ENCODE measurements around the gene MRFAP1L1.
"Not testable (repeated sequence)": the region's sequence is repeated elsewhere in the genome, so short reads cannot be mapped to it uniquely, and the experiment has no call there.

The MRFAP1L1 gene

DNA sequence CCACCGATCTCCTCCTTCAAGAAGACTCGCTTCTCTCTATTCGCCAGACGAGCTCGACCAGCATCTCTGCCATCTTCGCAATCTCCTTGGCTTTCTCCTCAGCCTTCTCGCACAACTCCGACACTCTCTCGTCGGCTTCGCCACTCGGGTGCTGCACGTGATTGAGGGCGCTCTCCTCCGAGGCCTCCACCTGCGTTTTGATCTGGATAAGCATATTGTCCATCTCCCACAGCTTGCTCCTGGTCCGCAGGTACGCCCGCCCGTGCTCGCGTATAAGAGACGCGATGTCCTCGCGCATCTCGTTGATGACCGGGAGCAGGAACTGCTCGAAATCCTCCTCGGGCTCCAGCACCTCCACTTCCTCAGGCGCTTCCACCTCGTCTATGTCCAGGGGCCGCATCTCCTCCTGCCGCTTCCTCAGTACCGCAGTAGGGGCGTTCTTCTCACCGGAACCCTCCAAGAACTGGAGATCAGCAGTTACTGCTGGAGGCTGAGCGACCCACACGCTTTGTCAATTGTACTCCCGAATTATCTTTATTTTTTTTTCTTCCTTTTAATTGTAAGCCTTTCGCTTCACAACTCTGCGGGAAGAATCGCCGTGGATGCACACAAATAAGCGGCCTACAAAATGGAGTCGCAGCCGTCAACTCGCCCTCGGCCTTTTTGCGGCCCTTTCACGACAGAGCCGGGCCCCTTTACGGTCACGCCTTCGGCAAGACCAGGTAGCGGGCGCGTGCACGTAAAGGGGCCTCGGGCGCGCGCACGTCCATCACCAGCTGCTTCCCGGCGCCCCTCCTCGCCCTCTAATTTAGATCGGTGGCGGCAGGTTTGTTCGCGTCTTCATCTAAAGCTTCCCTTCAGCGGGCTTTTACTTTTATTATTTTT is at the start of gene MRFAP1L1:
TSS of gene MRFAP1L1 (minus strand) at position 636 of the 885 bp plus-strand sequence. CDS start at position 400, 236 bp downstream.
- peak; percentile 97 for DNase-seq

DNA sequence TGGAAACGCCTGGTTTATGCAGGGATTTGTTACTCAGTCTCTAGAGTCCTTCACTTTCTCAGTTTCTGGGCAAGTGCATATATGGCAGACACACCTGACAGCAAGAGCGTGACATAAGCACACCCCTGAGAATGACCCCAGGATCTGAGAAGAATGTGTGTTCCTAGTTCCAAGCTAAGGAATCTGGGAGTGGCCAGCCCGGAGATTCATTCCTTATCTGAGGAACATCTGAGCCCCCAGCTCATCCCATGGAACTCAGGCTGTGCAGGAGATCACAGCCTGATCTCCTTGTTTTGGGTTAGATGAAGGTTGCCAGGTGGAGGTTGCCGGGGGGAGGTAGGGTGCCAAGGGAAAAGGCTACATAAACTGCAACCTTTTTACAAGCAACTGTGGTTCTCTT is 49.1 kb upstream of the MRFAP1L1 start:
- DNase-seq: no peak

DNA sequence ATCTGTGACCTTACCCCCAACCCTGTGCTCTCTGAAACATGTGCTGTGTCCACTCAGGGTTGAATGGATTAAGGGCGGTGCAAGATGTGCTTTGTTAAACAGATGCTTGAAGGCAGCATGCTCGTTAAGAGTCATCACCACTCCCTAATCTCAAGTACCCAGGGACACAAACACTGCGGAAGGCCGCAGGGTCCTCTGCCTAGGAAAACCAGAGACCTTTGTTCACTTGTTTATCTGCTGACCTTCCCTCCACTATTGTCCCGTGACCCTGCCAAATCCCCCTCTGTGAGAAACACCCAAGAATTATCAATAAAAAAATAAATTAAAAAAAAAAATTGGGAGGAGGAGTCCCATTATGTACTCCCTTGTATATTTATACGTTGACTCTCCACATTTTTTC is 46.7 kb upstream of the MRFAP1L1 start:
- not testable (repeated sequence) for DNase-seq

DNA sequence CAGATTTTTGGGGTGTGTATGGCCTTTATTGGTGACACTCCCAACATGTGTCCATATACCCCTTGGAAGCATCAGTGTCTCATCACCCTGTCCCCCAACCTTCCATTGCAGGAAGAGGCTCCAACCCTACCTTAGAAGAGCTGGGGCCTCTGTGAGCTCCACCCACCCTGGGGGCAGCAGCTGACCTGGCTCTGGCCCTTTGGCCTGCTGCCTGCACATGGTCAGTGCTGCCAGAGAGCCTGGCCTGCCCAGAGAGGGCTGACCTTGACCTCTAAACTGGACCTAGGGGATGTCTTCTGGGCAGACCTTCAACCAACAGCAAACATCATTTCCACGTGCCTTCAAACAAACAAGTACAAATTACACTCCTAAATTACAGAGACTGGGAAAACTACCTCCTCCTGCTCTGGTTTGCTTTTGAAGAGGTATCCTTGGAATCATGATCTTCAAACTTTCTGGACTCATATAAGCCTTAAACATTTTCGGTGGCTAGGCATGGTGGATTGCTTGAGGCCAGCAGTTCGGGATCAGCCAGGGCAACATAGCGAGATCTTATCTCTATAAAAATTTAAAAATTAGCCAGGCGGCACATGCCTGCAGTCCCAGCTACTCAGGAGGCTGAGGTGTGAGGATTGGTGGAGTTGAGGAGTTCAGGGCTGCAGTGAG is 45.6 kb upstream of the MRFAP1L1 start:
- no peak for DNase-seq

DNA sequence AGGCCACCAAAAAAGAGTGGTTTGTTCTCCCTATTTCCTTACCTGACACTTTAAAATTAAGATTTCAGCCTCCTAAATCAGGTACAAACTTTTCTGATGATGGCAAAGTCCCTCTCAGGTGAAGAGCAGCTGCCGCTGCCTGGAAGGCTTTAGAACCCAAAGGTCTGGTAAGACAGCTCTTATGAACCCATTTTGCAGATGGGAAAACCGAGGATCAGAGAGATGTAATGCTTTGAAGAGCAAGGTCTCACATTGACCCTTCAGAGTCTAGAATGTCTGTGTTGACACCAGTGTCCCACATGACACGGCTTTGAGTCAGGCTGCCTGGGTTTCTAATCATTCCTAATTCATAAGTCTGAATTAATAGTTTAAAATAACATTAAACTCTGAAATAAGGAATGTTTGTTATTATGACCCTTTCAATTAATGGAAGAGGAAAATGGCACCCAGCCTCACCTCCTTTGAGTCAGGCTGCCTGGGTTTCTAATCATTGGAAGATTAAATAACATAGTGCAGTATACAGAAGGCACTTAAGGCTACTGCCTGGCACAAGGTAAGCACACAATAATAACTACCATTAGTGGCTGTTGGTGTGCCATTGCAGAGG is 44.9 kb upstream of the MRFAP1L1 start:
- DNase-seq: no peak

DNA sequence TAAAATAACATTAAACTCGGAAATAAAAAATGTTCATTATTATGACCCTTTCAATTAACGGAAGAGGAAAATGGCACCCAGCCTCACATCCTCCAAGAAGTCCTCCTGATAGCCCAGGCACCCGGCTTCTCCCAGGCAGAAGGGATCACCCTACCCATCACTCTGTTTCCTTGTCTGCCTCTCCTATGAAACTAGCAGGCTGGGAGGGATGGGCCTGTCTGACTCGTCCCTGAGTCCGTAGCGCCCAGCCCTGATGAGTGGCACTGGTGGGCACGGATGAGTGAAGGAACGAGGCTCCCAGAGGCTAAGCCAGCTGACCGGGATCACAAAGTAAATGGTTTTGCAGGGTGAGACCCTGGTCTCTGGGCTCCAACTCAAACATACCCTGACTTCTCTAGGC is 44.2 kb upstream of the MRFAP1L1 start:
- no peak for DNase-seq

DNA sequence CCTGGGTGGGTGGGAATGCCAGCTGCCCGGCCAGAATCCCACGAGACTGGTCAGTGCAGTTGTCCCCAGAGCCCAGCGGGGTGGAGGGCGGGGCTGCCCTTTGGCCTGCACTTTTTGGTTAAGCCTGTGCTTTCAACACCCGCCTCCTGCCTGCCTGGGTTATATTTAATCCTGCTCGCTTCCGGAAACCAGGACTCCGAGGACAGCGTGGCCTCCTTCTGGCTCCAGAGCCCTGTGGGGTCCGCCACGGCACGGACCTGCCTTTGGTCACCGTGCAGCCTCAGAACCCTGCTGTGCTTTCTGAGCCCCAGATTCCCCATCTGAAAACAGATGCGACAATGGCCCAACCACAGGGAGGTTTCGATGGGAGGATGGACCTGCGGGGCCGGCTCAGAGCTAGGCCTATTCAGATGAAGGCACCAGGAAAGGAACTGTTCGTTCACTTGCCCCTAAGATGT is 43.5 kb upstream of the MRFAP1L1 start:
- no peak for DNase-seq

DNA sequence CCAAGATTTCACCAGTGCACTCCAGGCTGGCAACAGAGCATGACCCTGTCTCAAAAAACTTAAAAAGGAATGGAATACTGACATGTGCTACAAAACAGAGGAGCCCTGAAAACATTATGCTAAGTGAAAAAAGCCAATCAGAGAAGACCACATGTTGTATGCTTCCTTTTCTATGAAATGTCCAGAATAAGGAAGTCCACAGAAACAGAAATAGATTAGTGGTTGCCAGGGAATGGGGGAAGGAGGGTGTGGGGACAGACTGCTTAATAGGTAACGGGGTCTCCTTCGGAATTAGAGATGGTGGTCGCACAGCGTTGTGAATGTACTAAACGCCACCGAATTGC is 42.8 kb upstream of the MRFAP1L1 start:
- DNase-seq: no peak

GRCh38 chr4:6751611-6752485 is 42.2 kb upstream of the MRFAP1L1 start:
- DNase-seq: no peak

DNA sequence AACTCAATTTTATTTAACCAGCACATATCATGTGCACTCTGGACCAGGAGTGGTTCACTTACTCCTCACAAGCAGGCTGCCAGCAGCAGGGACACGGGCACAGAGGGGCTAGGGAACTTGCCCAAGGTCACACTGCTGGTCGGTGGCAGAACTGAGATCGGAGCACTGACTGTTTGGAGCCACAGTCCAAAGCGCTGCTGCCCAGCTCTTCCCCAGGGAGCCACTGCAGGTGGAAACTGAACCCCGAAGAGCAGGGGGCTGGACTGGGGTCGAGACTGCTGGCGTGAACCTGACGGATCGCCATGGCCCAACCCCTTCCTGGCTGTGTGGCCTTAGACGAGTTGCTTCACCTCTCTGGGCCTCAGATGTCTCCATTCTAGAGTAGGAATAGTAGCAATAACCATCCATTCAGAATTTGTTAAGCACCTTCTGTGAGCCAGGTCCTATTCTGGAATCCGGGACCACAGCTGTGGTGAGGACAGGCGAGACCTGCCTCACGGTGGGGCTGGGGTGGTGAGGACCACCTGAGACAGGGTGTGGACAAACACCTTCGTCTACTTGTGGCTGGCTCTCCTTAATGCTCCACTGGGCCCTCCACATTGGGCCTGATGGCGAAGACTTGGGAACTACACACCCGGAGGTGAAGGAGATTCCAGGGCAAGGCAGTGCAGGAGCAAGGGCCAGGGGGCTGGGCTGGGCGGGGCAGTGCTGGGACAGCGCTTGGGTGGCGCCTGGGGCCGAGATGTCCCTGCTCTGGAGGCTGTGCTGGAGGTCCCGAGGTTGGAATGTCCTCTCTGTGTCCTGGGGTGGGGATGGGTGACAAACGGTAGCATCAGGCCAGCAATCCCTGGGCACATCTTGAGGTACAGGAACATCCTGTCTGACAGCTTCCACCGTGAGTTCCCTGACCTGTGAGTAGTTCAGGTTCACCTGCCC is 40.9 kb upstream of the MRFAP1L1 start:
- DNase-seq: no peak

- no peak for DNase-seq
Measured at GRCh38 chr4:6749340-6750171, 39.9 kb upstream of the MRFAP1L1 start.

GRCh38 chr4:6748286-6748685 is 38.6 kb upstream of the MRFAP1L1 start:
- no peak for DNase-seq

GRCh38 chr4:6747294-6748051 is 37.8 kb upstream of the MRFAP1L1 start:
- DNase-seq: no peak

DNA sequence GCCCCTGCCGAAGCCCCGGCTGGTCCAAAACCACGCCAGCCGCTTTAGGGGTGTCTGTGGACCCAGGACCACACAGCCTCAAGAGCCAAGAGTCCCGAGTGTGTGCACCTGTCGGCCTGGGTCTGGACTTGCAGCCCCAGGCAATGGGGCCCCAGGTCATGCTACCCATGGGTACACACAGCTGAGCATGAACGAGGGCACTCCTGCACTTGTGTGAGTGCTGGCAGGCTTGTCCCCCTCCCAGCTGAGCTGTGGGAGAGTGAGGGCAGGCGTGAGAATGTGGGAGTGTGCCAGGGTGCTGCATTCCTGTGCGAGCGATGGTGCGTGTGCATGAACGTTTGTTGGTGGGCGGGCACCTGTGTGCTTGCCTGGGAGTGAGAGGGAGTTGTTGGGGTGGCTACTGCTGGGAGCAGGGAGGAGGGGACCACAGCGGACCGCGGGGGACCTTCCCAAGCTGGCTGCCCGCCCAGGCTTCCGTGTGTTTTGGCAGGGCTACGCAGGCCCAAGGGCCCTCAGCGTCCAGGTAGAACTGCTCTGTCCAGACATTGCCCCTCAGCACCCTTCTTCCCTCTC is 37.1 kb upstream of the MRFAP1L1 start:
- DNase-seq: no peak

GRCh38 chr4:6742989-6743388 is 33.3 kb upstream of the MRFAP1L1 start:
- DNase-seq: no peak

DNA sequence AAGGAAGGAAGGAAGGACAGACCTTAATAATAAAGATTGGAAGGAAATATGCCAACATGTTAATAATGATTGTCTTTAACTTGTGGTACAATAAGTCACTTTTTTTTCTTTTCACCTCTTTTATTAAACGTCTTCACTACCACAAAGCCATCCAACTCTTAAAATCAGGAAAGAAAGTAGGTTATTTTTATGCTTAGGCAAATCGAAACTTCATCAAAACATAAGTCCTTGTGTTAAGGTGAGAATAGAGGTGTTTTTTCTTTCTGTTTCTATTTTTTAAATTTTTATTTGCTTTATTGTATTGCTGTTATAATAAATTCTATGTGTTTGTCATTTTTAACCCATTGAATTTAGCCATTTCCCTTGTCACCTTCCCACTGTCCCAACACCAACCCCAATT is 32.8 kb upstream of the MRFAP1L1 start:
- DNase-seq: no peak

DNA sequence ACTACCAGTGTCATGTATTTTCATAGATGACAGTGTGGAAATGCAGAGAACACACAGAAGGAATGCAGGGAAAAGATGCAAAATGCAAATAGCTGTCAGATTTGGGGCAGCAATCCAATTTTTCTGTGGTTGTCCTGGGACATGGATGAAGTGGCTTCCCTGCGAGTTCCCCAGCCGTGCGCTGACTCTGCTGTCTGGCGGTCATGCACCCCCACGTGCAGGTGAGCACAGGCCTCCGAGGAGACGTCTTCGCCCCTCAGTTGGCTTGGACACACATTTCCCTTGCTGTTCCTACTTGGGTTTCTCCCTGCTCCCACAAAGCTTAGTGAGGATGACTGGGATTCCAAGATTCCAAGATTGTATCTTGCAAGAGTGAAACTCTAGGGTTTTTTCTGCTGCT is 30.7 kb upstream of the MRFAP1L1 start:
- DNase-seq: no peak

GRCh38 chr4:6739920-6740319 is 30.3 kb upstream of the MRFAP1L1 start:
- DNase-seq: no peak

GRCh38 chr4:6734165-6734786 is 24.6 kb upstream of the MRFAP1L1 start:
- no peak for DNase-seq
